GM21576 (cell line): ENCODE data around the gene SPIRE1.
"Not testable (repeated sequence)": the region's sequence is repeated elsewhere in the genome, so short reads cannot be mapped to it uniquely, and the experiment has no call there.

ENCODE experiments used
- ATAC-seq: cut with Tn5 transposase; IDR thresholded peaks from one replicate; pipeline ENCODE4 v1.9.1; 2021; ENCODE audit warnings: mild to moderate bottlenecking, moderate library complexity; ENCODE audit not compliant: unreplicated experiment

SPIRE1 gene

GRCh38 chr18:12556946-12557806 is 100.7 kb downstream of the SPIRE1 start:
- ATAC-seq, result no peak

DNA sequence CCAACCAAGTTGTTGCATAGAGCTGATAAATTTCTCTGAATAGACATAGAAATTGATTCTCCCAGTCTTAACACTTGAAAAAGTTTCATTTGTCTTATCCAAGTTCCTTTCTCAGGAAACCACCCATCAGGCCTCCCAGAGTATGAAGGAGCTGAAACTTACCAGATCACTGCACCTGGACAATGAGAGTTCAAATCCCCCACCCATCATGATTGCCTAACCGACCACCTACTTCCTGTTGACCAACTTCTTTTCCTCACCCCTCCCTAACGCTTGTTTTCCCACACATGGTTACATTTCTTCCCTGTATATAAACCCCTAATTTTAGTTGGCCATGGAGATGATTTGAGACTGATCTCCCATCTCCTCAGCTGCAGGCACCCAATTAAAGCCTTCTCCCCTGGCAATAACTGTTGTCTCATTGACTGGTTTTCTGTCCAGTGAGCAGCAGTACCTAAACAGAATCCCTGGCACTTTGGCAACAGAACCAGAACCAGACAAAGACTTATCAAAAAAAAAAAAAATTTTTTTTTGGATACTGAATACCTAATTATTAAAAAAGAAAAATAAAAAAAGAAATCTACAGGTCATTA is 103.0 kb downstream of the SPIRE1 start:
- ATAC-seq, result no peak

DNA sequence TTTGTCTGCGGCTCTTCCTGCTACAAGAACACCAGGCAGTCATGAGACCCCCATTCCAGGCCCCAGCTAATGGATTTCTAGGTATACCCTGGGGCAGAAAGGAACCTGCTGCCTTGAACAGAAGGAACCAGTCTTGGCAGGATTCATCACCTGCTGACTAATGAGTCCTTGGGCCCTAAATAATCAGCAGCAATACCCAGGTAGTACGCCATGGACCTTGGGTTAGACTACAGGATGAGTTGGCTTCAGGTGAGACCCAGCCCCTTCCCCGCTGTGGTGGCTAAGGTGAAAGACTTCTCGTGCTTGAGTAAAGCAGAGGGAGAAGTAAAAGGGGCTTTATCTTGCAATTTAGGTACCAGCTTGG is 105.0 kb downstream of the SPIRE1 start:
- ATAC-seq, result no peak

- ATAC-seq, result not testable (repeated sequence)
These were observed 105.7 kb downstream of the SPIRE1 start for GRCh38 chr18:12551943-12552878.

DNA sequence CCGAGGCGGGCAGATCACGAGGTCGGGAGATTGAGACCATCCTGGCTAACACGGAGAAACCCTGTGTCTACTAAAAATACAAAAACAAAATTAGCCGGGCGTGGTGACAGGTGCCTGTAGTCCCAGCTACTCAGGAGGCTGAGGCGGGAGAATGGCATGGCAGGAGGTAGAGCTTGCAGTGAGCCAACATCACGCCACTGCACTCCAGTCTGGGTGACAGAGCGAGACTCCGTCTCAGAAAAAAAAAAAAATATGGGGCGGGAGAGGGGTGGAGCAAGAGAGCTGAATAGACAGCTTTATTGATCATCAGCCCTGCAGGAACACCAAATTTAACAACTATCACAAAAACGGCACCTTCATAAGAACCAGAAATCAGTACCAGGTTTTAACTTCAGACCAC is 106.4 kb downstream of the SPIRE1 start:
- not testable (repeated sequence) for ATAC-seq

DNA sequence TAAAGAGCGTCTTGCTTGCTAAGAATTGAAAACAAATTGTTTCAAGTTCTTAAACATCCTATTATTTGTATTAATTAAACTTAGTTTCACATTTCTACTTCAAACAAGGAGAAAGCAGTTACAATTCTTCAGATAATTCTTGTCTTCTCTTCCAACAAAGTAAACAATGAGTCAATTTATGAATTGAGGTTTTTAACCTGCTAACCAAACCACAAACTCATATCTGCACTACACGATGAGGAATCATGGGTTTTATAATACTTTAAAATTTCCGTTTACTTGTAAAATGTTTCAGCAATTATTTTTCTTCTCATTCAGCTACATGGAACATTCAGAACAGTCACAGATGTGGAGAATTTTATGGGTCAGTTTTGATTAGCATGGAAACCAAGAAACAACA is 114.2 kb downstream of the SPIRE1 start:
- no peak for ATAC-seq

GRCh38 chr18:12540751-12541150 is 117.2 kb downstream of the SPIRE1 start:
- ATAC-seq, result no peak

DNA sequence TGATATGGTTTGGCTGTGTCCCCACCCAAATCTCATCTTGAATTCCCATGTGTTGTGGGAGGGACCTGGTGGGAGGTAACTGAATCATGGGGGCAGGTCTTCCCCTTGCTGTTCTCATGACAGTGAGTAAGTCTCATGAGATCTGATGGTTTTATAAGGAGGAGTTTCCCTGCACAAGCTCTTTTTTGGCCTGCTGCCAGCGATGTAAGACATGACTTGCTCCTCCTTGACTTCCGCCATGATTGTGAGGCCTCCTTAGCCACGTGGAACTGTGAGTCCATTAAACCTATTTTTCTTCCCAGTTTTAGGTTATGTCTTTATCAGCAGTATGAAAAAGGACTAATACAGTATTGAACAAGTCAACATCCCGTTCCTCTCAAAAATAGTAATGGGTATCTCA is 118.7 kb downstream of the SPIRE1 start:
- not testable (repeated sequence) for ATAC-seq

DNA sequence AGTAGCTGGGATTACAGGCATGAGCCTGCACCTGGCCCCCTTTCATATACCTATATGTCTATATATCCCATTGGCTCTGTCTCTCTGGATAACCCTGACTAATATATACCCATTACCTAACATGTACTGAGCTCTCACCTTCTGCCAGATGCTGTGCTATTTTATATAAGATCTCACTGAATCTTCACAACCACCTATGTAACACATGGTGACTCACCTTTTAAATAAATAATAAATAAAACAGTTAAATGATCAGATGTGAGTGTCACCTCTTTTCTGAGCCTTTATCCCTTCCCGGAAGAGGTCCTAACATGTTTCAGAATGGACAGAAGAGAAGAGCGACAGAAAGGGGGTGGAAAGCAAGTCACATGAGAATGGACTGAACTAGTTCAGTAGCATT is 123.1 kb downstream of the SPIRE1 start:
- no peak for ATAC-seq

DNA sequence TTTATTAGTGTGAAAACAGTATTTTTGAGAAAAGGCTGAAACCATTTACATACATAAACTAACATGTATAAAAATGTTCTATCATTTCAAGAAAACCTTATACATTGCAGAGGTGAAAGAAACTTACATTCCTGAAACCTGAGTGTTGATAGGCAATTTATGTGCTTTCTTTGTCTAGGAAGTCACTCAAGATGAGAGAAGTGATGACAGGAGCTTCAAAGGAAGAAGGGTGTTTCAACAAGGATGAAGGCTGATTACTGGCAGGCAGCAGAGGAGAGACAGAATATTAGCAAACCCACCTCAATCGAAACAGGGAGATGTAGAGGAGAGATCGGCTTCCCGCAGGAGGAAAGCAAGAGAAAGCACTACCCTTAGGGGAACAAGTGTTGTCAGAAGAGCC is 125.2 kb downstream of the SPIRE1 start:
- no peak for ATAC-seq

- no peak for ATAC-seq
These were observed 126.2 kb downstream of the SPIRE1 start for GRCh38 chr18:12531749-12532148.

- no peak for ATAC-seq
These were observed 137.4 kb downstream of the SPIRE1 start for GRCh38 chr18:12520442-12520992.

DNA sequence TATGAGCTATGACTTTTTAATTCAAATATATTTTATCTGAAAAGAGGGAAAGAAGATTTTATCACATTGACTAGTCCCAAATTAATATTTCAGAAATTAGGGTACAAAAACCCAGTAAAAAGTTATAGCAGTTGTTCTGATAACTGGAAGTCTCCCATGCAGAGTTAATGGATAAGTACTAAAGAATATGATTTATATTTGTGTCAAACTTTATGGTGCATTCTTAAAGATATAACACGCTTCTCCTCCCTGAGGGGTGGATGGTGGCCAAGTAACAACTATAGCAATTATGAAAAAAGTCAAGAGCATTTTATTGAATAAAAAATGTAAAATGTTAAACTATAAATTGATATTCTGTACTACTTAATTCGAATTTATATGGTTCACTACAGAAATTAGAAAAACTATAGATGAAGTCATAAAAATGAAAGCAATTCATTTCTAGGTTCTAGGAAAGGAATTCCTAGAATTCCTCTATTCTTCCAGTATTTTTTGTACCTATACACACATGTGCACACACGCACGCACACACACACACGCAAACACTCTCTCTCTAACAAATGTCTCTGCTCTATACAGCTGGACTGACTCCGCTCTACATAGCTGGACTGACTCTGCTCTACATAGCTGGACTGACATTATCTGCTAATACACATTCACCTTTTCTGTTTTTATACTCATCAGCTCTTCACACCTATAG is 138.9 kb downstream of the SPIRE1 start:
- ATAC-seq, result no peak

- no peak for ATAC-seq
These were observed 139.6 kb downstream of the SPIRE1 start for GRCh38 chr18:12518326-12518725.

DNA sequence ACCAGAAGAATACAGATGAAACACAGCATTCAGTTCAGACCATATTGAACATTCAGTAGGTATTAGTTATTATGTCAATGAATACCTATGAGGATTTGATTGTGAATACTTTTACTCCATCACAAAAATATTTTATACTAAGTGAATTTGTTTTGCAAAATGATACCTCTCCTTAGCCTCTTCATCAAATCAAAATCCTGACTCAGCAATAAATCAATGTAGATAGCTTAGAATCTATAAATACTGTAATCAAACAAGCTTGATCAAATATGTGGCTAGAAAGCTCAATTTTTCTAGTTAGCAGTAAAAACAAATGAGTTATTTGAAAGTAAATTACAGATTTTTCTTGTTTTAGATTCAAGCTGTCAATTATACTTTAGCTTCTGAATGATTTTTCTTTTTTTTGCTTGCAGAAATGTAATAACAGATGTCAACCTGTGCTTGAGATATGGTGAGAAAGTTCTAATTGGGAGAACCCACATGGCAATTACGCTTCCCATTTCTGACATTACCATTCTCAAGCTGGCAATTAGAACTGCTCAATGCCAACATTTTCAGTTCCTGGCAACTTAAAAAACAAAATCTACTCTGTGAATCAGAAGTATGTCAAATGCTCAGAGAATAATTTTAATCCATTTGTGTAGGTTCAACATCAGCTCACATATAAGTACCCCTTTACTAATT is 140.6 kb downstream of the SPIRE1 start:
- ATAC-seq, result no peak

DNA sequence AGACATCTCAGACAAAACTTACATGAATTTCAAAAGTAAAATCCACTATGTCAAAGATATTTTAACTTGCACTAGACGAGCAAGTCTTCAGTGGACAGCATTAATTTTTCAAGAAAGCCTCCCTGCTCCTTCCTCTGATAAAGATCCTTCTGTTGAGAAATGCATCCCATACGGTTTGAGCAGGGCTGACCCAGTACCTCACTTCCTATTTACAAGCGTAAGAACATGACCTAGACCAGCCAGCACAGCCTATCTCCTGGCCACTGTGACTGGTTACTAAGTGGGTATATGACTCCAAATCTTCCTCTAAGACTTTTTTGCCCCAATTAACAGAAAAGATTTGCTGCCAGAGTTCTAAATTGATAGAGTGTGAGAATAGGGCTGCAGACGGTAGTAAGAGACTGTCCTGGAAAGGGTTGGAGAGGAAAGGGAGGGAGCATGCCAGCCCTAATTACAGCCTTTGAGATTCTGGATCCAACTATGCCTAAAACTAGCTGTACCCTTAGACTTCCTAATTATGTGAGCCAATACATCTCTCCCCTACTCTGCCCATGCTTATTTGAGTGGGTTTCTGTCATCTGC is 141.8 kb downstream of the SPIRE1 start:
- no peak for ATAC-seq

GRCh38 chr18:12515550-12515949 is 142.4 kb downstream of the SPIRE1 start:
- no peak for ATAC-seq

GRCh38 chr18:12507007-12507406 is 150.9 kb downstream of the SPIRE1 start:
- no peak for ATAC-seq

GRCh38 chr18:12500986-12501385 is 156.9 kb downstream of the SPIRE1 start:
- ATAC-seq, result no peak

DNA sequence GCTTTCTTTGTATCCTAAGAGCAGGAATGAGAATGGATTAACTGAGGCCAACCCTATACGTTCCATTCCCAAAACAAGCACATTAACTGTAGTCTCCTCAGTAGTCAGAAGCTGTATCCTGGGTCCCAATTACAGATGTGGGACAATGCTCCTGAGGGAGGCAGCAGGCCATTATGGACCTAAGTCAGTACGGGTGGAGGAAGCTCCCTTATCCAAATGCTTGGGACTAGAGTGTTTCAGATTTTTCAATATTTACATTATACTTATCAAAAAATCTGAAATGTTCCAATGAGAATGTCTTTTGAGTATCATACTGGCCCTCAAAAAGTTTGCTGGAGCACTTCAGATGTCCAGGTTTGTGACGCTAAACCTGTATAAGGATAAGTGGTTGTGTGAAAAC is 160.1 kb downstream of the SPIRE1 start:
- no peak for ATAC-seq
